Myocyte (in vitro differentiated cells): ENCODE data around the gene OR2D2. TPM values are rescaled to one million over a fixed set of nuclear protein-coding genes. Genes with fewer than 3 reads are reported as not detected.
A peak's percentile ranks its signal among the peaks of the same experiment; 100 is the strongest.
"Not testable (repeated sequence)": the region's sequence is repeated elsewhere in the genome, so short reads cannot be mapped to it uniquely, and the experiment has no call there.

Experiments
- DNase-seq: peaks from one replicate; pipeline ENCODE4 v3.0.0-alpha.2; 2012; ENCODE audit warnings: low read depth
- total RNA-seq: library from RNA; depleted of rRNA; stranded (reverse); fragments of >200 nt; gene quantifications from 2 replicates; pipeline ENCODE4 v1.2.3, GENCODE V29; 2014

Gene OR2D2
- total RNA-seq, 1 donor from 2014 or later: not detected

GRCh38 chr11:6887711-6888110 is 4.6 kb downstream of the OR2D2 start:
- DNase-seq: not testable (repeated sequence)

DNA sequence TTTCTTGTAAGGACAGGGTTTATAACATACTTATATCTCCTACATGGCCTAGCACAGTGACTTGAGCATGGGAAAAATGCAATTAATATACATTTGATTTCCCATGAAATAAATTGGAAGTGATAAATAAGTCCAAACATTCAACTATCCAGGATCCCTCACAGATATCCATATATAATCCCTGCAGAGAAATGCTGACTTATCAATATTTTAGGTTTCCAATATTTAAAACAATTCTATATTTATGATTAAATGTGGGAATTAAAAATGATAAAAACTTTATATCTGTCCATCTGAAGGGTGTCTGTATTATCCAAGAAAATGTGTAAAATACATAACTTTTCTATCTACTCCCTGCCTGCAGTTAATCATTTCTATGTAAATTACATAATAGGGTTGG is 9.5 kb downstream of the OR2D2 start:
- DNase-seq: no peak

GRCh38 chr11:6876914-6877313 is 15.4 kb downstream of the OR2D2 start:
- no peak for DNase-seq

- no peak for DNase-seq
Measured at GRCh38 chr11:6876325-6876724, 16.0 kb downstream of the OR2D2 start, which contains the start of gene OR10A4. OR10A4 (plus strand) TSS chr11:6876625; CDS start chr11:6876648, 23 bp downstream.

- DNase-seq: no peak
Measured at GRCh38 chr11:6875761-6876160, 16.5 kb downstream of the OR2D2 start.

DNA sequence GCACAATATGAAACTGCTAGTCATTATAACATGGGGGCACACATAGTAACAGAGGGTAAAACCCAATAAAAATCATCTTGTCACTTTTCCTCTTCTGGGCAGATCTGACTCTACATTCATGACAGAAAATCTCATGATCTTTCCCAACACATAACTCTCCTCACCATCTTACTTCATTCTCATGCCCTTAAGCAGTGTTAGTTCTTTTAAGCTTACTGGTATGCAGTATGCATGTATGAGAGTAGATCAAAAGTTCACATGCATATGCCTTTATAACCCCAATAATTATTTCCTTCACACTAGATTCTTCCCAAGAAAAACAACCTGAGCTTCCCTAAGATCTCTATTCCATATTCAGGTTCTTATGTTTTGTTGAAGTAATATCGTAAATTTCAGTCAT is 21.0 kb downstream of the OR2D2 start:
- DNase-seq: no peak

GRCh38 chr11:6864438-6864837 is 27.9 kb downstream of the OR2D2 start:
- DNase-seq: peak; percentile 18

DNA sequence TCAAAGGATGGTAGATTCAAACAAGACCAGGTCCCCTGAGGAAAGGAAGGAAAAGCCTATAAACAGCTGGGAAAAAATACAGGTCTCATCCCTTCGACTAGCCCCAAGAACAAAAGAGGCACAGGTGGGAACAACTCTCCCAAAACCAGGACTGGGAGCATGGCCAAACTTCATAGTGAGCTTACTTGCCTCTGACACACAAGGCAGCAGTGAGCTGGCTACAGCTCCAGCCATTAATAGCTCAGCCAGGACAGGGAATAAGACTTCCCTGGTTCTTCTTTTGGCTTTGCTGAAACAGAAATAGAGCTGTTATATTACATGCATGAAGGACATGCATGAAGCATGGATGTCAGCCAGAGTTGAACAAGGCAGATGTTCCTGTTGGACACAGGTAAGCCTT is 29.3 kb downstream of the OR2D2 start, which contains the start of gene OR10A2:
OR10A2 (plus strand) TSS at position 97 of the 400 bp plus-strand sequence. CDS start 6,698 bp downstream, outside the sequence.
- DNase-seq: peak; percentile 26

- DNase-seq: no peak
Measured at GRCh38 chr11:6856871-6857270, 35.4 kb downstream of the OR2D2 start.

- DNase-seq: peak; percentile 1
Measured at GRCh38 chr11:6855971-6856541, 36.2 kb downstream of the OR2D2 start.

DNA sequence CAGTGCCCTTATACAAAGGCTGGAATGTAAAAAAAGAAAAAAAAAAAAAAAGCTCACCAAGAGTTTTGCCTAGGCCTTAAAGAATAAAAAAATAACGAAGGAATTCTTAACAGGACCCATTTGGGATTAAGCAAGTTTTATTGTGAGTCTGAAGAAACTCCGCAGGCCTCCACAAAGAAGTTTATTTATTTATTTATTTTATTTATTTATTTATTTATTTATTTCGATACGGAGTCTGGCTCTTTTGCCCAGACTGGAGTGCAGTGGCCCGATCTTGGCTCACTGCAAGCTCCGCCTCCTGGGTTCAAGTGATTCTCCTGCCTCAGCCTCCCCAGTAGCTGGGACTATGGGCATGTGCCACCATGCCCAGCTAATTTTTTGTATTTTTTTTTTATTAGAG is 37.5 kb downstream of the OR2D2 start:
- DNase-seq: not testable (repeated sequence)

DNA sequence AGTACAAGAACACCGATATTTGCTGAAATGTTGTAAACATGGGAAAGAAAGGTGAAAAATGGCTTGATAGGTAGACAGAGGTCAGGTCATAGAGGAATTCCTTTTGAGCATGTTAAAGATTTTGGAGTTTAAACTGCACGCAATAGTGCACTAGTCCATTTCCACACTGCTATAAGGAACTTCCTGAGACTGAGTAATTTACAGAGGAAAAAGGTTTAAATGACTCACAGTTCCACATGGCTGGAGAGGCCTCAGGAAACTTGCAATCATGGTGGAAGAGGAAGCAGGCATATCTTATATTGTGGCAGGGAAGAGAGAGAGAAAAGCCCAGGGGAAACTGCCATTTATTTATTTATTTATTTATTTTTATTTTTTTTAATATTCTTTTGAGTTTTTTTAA is 41.8 kb downstream of the OR2D2 start:
- DNase-seq: no peak

- no peak for DNase-seq
Measured at GRCh38 chr11:6845383-6845782, 46.9 kb downstream of the OR2D2 start, which contains the start of gene OR10A5. OR10A5 (plus strand) TSS chr11:6845683; CDS start chr11:6845683, 0 bp downstream.

DNA sequence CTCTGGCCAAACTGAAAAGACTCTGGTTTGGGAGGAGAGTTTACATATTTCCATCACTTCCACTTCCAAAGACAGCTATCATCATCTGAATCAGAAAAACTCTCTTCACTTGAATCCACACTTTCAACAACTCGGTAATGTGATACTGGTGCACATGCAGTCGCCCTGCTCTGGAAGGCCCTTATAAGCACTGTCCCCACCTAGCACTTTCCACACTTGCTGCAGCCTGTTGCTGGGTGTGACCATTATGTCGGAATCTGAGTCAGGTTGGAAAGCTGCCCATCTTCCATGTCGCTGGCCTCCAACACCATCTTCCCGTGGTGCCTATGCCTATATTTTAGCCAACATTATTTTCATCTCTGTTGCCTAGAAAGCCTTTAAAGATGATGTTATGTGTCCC is 47.9 kb downstream of the OR2D2 start:
- peak; percentile 8 for DNase-seq

GRCh38 chr11:6843670-6844069 is 48.6 kb downstream of the OR2D2 start:
- DNase-seq: no peak

DNA sequence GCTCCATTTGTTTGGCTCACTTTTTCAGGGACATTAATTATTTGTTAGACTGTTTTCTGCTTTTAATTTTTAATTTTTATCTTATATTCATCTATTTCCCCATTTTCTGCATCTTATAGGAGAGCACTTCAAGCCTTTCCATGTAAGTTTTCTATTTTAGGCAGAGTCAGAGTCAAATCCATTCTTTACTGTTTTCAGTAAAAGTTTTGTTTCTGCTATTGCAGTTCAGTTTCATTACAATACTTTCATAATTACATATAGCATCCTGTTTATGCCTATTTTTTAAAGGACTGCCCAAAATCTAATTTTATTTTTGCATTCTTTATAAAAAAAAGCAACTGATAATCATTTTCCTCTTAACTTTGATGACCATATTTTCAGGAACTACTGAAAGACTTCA is 50.6 kb downstream of the OR2D2 start:
- DNase-seq: no peak

Other genes with a start within 250 kb of the OR2D2 start
- gene DCHS1, start 236.7 kb downstream of the OR2D2 start, total RNA-seq: 0.73 and 0.78 TPM in 2 replicates
- 48.7 and 88.0 TPM in 2 replicates for gene MRPL17, start 209.2 kb downstream of the OR2D2 start, total RNA-seq
- gene OR2AG2, start 120.5 kb downstream of the OR2D2 start, total RNA-seq: not detected in 2 replicates
- not detected in 2 replicates for gene OR2AG1, start 109.5 kb downstream of the OR2D2 start, total RNA-seq
- gene OR6A2, start 92.8 kb downstream of the OR2D2 start, total RNA-seq: not detected in 2 replicates
- gene OR10A5, start 46.8 kb downstream of the OR2D2 start, total RNA-seq: not detected in 2 replicates
- not detected in 2 replicates for gene OR10A2, start 29.4 kb downstream of the OR2D2 start, total RNA-seq
- gene OR10A4, start 15.9 kb downstream of the OR2D2 start, total RNA-seq: not detected in 2 replicates
- not detected in 2 replicates for gene OR2D3, start 28.5 kb upstream of the OR2D2 start, total RNA-seq
- gene ZNF215, start 33.9 kb upstream of the OR2D2 start, total RNA-seq: 0.13 and 0.52 TPM in 2 replicates
- 1.9 and 2.8 TPM in 2 replicates for gene ZNF214, start 127.8 kb upstream of the OR2D2 start, total RNA-seq
- not detected in 2 replicates for gene NLRP14, start 128.0 kb upstream of the OR2D2 start, total RNA-seq
- gene RBMXL2, start 196.5 kb upstream of the OR2D2 start, total RNA-seq: not detected in 2 replicates